GM18517 (cell line): ENCODE measurements around the gene TPM2.

ENCODE experiments used
- ATAC-seq: cut with Tn5 transposase; IDR thresholded peaks from one replicate; pipeline ENCODE4 v1.9.1; 2021; ENCODE audit warnings: mild to moderate bottlenecking, moderate library complexity; ENCODE audit not compliant: unreplicated experiment

Gene TPM2

GRCh38 chr9:35696520-35697215, 6.9 kb upstream of the TPM2 start:
- ATAC-seq = peak; percentile 81

- no peak for ATAC-seq
Observed at GRCh38 chr9:35695943-35696401, 6.2 kb upstream of the TPM2 start.

GRCh38 chr9:35691757-35692301, 2.1 kb upstream of the TPM2 start:
- ATAC-seq = no peak

- ATAC-seq = no peak
Observed at GRCh38 chr9:35691334-35691650, 1.6 kb upstream of the TPM2 start.

- ATAC-seq = no peak
Observed at GRCh38 chr9:35690614-35691333, 1.0 kb upstream of the TPM2 start.

- no peak for ATAC-seq
Observed at GRCh38 chr9:35690294-35690613, 529 bp upstream of the TPM2 start.

GRCh38 chr9:35688558-35689541, 875 bp downstream of the TPM2 start:
- no peak for ATAC-seq

- ATAC-seq = no peak
Observed at GRCh38 chr9:35687972-35688557, 1.7 kb downstream of the TPM2 start.

GRCh38 chr9:35687306-35687705, 2.4 kb downstream of the TPM2 start:
- no peak for ATAC-seq

- ATAC-seq = no peak
Observed at GRCh38 chr9:35686222-35687203, 3.2 kb downstream of the TPM2 start.

- no peak for ATAC-seq
Observed at GRCh38 chr9:35685506-35685905, 4.2 kb downstream of the TPM2 start.

GRCh38 chr9:35684921-35685320, 4.8 kb downstream of the TPM2 start:
- no peak for ATAC-seq

- no peak for ATAC-seq
Observed at GRCh38 chr9:35683323-35683722, 6.4 kb downstream of the TPM2 start.

GRCh38 chr9:35682520-35683315, 7.0 kb downstream of the TPM2 start:
- ATAC-seq = no peak

- ATAC-seq = no peak
Observed at GRCh38 chr9:35682051-35682450, 7.7 kb downstream of the TPM2 start.

- no peak for ATAC-seq
Observed at GRCh38 chr9:35681341-35682002, 8.3 kb downstream of the TPM2 start.

GRCh38 chr9:35680331-35681105, 9.2 kb downstream of the TPM2 start:
- no peak for ATAC-seq
